Measurements from ENCODE around the gene SBF2. TPM values are rescaled to one million over a fixed set of nuclear protein-coding genes. Genes with fewer than 3 reads are reported as not detected.
A peak's percentile ranks its signal among the peaks of the same experiment; 100 is the strongest.
"Not testable (repeated sequence)": the region's sequence is repeated elsewhere in the genome, so short reads cannot be mapped to it uniquely, and the experiment has no call there.

The SBF2 gene
- polyA plus RNA-seq, 4 donors, result 10.0 to 50.5 (median 15.1) TPM

DNA sequence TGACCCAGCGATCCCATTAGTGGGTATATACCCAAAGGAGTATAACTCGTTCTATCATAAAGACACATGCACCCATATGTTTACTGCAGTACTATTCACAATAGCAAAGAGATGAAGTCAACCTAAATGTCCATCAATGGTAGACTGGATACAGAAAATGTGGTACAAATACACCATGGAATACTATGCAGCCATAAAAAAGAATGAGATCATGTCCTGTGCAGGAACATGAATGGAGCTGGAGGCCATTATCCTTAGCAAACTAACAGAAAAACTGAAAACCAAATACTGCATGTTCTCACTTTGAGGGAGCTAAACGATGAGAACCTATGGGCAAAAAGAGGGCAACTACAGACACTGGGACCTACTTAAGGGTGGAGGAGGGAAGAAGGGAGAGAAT is 146.8 kb downstream of the SBF2 start:
- Histone ChIP-seq H3K4me1 (ENCODE audit: control insufficient read depth in 3 of 3, insufficient read depth in 2 of 3, low read depth in 1 of 3, low read length in 2 of 3) (no peaks in the 10 kb centered on the region), H3K27me3 (ENCODE audit: control insufficient read depth in 3 of 3, insufficient read depth in 3 of 3, low read length in 3 of 3) (no peaks in the 10 kb centered on the region), H3K36me3 (ENCODE audit: control insufficient read depth in 3 of 3, insufficient read depth in 2 of 3, low read depth in 1 of 3, low read length in 3 of 3) (no peaks in the 10 kb centered on the region), H3K4me3 (ENCODE audit: low read depth in 1 of 3, low read length in 3 of 3) (no peak overlapping the region), H3K9me3 (ENCODE audit: control insufficient read depth in 2 of 2, insufficient read depth in 1 of 2, low read depth in 1 of 2, low read length in 1 of 2) (peaks cover 0 to 3% of the 10 kb centered on the region in 2 donors), H3K27ac (ENCODE audit: low read depth in 1 of 3, low read length in 2 of 3) (no peak overlapping the region)
- DNase-seq (no peak), FAIRE-seq (no peak)
- WGBS, 3 donors, result 94 to 98% (median 95%) methylated on average over 3 of the region's 3 CpGs

GRCh38 chr11:10144954-10145353 is 149.1 kb downstream of the SBF2 start:
- Histone ChIP-seq H3K27me3 (ENCODE audit: control insufficient read depth in 3 of 3, insufficient read depth in 3 of 3, low read length in 3 of 3) (no peaks in the 10 kb centered on the region), H3K4me1 (ENCODE audit: control insufficient read depth in 3 of 3, insufficient read depth in 2 of 3, low read depth in 1 of 3, low read length in 2 of 3) (no peaks in the 10 kb centered on the region), H3K9me3 (ENCODE audit: control insufficient read depth in 2 of 2, insufficient read depth in 1 of 2, low read depth in 1 of 2, low read length in 1 of 2) (peaks cover 0 to 3% of the 10 kb centered on the region in 2 donors), H3K27ac (ENCODE audit: low read depth in 1 of 3, low read length in 2 of 3) (no peak overlapping the region), H3K4me3 (ENCODE audit: low read depth in 1 of 3, low read length in 3 of 3) (no peak overlapping the region), H3K36me3 (ENCODE audit: control insufficient read depth in 3 of 3, insufficient read depth in 2 of 3, low read depth in 1 of 3, low read length in 3 of 3) (no peaks in the 10 kb centered on the region)
- DNase-seq (no peak), FAIRE-seq (no peak)
- WGBS, 3 donors, result 88% methylated on average over 4 of the region's 4 CpGs

- peaks cover 0 to 13% of the 10 kb centered on the region in 2 donors for H3K9me3 ChIP-seq (ENCODE audit: control insufficient read depth in 2 of 2, insufficient read depth in 1 of 2, low read depth in 1 of 2, low read length in 1 of 2)
- peaks cover 0 to 6% (median 0%) of the 10 kb centered on the region in 3 donors for H3K4me1 ChIP-seq (ENCODE audit: control insufficient read depth in 3 of 3, insufficient read depth in 2 of 3, low read depth in 1 of 3, low read length in 2 of 3)
- FAIRE-seq, result no peak
- no peak overlapping the region for H3K27ac ChIP-seq (ENCODE audit: low read depth in 1 of 3, low read length in 2 of 3)
- peaks cover 0 to 3% (median 0%) of the 10 kb centered on the region in 3 donors for H3K36me3 ChIP-seq (ENCODE audit: control insufficient read depth in 3 of 3, insufficient read depth in 2 of 3, low read depth in 1 of 3, low read length in 3 of 3)
- WGBS, 3 donors, result 75 to 91% (median 90%) methylated on average over 2 of the region's 2 CpGs
- no peaks in the 10 kb centered on the region for H3K27me3 ChIP-seq (ENCODE audit: control insufficient read depth in 3 of 3, insufficient read depth in 3 of 3, low read length in 3 of 3)
- no peak overlapping the region for H3K4me3 ChIP-seq (ENCODE audit: low read depth in 1 of 3, low read length in 3 of 3)
- no peak for DNase-seq
These were observed 154.4 kb downstream of the SBF2 start for GRCh38 chr11:10139656-10140055.

- no peak overlapping the region for H3K27ac ChIP-seq (ENCODE audit: low read depth in 1 of 3, low read length in 2 of 3)
- H3K27me3 ChIP-seq (ENCODE audit: control insufficient read depth in 3 of 3, insufficient read depth in 3 of 3, low read length in 3 of 3), result no peaks in the 10 kb centered on the region
- peaks cover 0 to 3% (median 0%) of the 10 kb centered on the region in 3 donors for H3K36me3 ChIP-seq (ENCODE audit: control insufficient read depth in 3 of 3, insufficient read depth in 2 of 3, low read depth in 1 of 3, low read length in 3 of 3)
- no peak overlapping the region for H3K4me3 ChIP-seq (ENCODE audit: low read depth in 1 of 3, low read length in 3 of 3)
- no peak for FAIRE-seq
- WGBS, 3 donors, result 91 to 95% (median 94%) methylated on average over 3 of the region's 3 CpGs
- H3K4me1 ChIP-seq (ENCODE audit: control insufficient read depth in 3 of 3, insufficient read depth in 2 of 3, low read depth in 1 of 3, low read length in 2 of 3), result peaks cover 0 to 9% (median 0%) of the 10 kb centered on the region in 3 donors
- DNase-seq, result no peak
- H3K9me3 ChIP-seq (ENCODE audit: control insufficient read depth in 2 of 2, insufficient read depth in 1 of 2, low read depth in 1 of 2, low read length in 1 of 2), result peaks cover 0 to 15% of the 10 kb centered on the region in 2 donors
These were observed 154.9 kb downstream of the SBF2 start for GRCh38 chr11:10139143-10139542.

DNA sequence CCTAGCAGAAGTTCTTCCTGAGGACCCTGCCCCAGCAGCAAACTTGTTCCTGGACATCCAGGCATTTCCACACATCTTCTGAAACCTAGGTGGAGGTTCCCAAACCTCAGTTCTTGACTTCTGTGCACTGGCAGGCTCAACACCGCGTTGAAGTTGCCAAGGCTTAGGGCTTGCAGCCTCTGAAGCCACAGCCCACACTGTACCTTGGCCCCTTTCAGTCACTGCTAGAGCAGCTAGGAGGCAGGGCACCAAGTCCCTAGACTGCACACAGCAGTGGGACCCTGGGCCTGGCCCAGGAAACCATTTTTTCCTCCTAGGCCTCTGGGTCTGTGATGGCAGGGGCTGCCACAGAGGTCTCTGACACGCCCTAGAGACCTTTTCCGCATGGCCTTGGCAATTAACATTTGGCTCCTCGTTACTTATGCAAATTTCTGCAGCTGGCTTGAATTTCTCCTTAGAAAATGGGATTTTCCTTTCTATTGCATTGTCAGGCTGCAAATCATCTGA is 159.0 kb downstream of the SBF2 start:
- no peak overlapping the region for H3K4me3 ChIP-seq (ENCODE audit: low read depth in 1 of 3, low read length in 3 of 3)
- H3K27me3 ChIP-seq (ENCODE audit: control insufficient read depth in 3 of 3, insufficient read depth in 3 of 3, low read length in 3 of 3), result no peaks in the 10 kb centered on the region
- H3K36me3 ChIP-seq (ENCODE audit: control insufficient read depth in 3 of 3, insufficient read depth in 2 of 3, low read depth in 1 of 3, low read length in 3 of 3), result peaks cover 0 to 3% (median 0%) of the 10 kb centered on the region in 3 donors
- peaks cover 0 to 15% of the 10 kb centered on the region in 2 donors for H3K9me3 ChIP-seq (ENCODE audit: control insufficient read depth in 2 of 2, insufficient read depth in 1 of 2, low read depth in 1 of 2, low read length in 1 of 2)
- WGBS, 3 donors, result 94 to 97% (median 95%) methylated on average over 5 of the region's 5 CpGs
- peaks cover 0 to 9% (median 0%) of the 10 kb centered on the region in 3 donors for H3K4me1 ChIP-seq (ENCODE audit: control insufficient read depth in 3 of 3, insufficient read depth in 2 of 3, low read depth in 1 of 3, low read length in 2 of 3)
- DNase-seq (no peak), FAIRE-seq (no peak)
- H3K27ac ChIP-seq (ENCODE audit: low read depth in 1 of 3, low read length in 2 of 3), result peak overlapping the region in 1 of 3 donors; percentile 60

- 27 to 78% (median 31%) methylated on average over 1 of the region's 1 CpG for WGBS, 3 donors
- H3K27ac ChIP-seq (ENCODE audit: low read depth in 1 of 3, low read length in 2 of 3), result peak overlapping the region in 1 of 3 donors; percentile 60
- not testable (repeated sequence) for H3K27me3 ChIP-seq (ENCODE audit: control insufficient read depth in 3 of 3, insufficient read depth in 3 of 3, low read length in 3 of 3); H3K36me3 ChIP-seq (ENCODE audit: control insufficient read depth in 3 of 3, insufficient read depth in 2 of 3, low read depth in 1 of 3, low read length in 3 of 3); H3K4me1 ChIP-seq (ENCODE audit: control insufficient read depth in 3 of 3, insufficient read depth in 2 of 3, low read depth in 1 of 3, low read length in 2 of 3); H3K4me3 ChIP-seq (ENCODE audit: low read depth in 1 of 3, low read length in 3 of 3); FAIRE-seq
- H3K9me3 ChIP-seq (ENCODE audit: control insufficient read depth in 2 of 2, insufficient read depth in 1 of 2, low read depth in 1 of 2, low read length in 1 of 2), result peaks cover 0 to 15% of the 10 kb centered on the region in 2 donors
- peak; percentile 47 to 66 for DNase-seq
These were observed 159.8 kb downstream of the SBF2 start for GRCh38 chr11:10134226-10134625.

GRCh38 chr11:10133251-10133650 is 160.8 kb downstream of the SBF2 start:
- peaks cover 0 to 15% of the 10 kb centered on the region in 2 donors for H3K9me3 ChIP-seq (ENCODE audit: control insufficient read depth in 2 of 2, insufficient read depth in 1 of 2, low read depth in 1 of 2, low read length in 1 of 2)
- not testable (repeated sequence) for H3K27me3 ChIP-seq (ENCODE audit: control insufficient read depth in 3 of 3, insufficient read depth in 3 of 3, low read length in 3 of 3); FAIRE-seq; H3K4me1 ChIP-seq (ENCODE audit: control insufficient read depth in 3 of 3, insufficient read depth in 2 of 3, low read depth in 1 of 3, low read length in 2 of 3); H3K36me3 ChIP-seq (ENCODE audit: control insufficient read depth in 3 of 3, insufficient read depth in 2 of 3, low read depth in 1 of 3, low read length in 3 of 3); DNase-seq; H3K27ac ChIP-seq (ENCODE audit: low read depth in 1 of 3, low read length in 2 of 3); H3K4me3 ChIP-seq (ENCODE audit: low read depth in 1 of 3, low read length in 3 of 3)
- 92 to 95% (median 95%) methylated on average over 10 to 23 of the region's 23 CpGs for WGBS, 3 donors

DNA sequence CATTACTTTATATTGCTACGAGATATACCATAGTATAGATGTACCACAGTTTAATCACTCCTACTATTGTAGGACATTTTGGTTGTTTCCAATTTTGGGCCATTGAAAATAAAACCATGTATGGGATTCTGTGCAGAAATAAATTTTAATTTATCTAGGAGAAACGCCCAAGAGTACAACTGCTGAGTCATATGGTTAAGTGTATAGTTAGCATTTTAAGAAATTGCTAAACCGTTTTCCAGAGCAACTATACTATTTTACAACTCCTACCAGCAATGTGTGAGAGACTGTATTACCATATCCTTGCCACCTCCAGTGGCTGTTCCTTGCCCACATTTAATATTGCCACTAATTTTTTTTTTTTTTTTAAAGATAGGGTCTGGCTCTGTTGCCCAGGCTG is 163.1 kb downstream of the SBF2 start:
- FAIRE-seq, result no peak
- DNase-seq, result no peak
- Histone ChIP-seq H3K4me3 (ENCODE audit: low read depth in 1 of 3, low read length in 3 of 3) (no peak overlapping the region), H3K4me1 (ENCODE audit: control insufficient read depth in 3 of 3, insufficient read depth in 2 of 3, low read depth in 1 of 3, low read length in 2 of 3) (peaks cover 0 to 9% (median 0%) of the 10 kb centered on the region in 3 donors), H3K36me3 (ENCODE audit: control insufficient read depth in 3 of 3, insufficient read depth in 2 of 3, low read depth in 1 of 3, low read length in 3 of 3) (peaks cover 0 to 3% (median 0%) of the 10 kb centered on the region in 3 donors), H3K27ac (ENCODE audit: low read depth in 1 of 3, low read length in 2 of 3) (no peak overlapping the region), H3K9me3 (ENCODE audit: control insufficient read depth in 2 of 2, insufficient read depth in 1 of 2, low read depth in 1 of 2, low read length in 1 of 2) (peaks cover 0 to 11% of the 10 kb centered on the region in 2 donors), H3K27me3 (ENCODE audit: control insufficient read depth in 3 of 3, insufficient read depth in 3 of 3, low read length in 3 of 3) (no peaks in the 10 kb centered on the region)
- WGBS, 3 donors, result 81 to 86% (median 84%) methylated on average over 3 of the region's 3 CpGs

DNA sequence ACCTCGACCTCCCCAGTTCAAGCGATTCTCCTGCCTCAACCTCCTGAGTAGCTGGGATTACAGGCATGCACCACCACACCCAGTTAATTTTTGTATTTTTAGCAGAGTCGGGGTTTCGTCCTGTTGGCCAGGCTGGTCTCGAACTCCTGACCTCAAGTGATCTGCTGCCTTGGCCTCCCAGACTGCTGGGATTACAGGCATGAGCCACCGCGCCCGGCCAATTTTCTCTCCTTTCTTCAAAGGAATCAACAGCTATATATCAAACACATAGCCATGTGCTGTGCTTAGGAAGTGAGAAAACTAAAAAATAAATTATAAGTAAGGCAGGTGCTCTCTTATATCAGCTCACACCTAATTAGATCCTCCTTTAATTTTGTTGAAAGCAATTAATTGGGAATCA is 164.8 kb downstream of the SBF2 start:
- DNase-seq; H3K9me3 ChIP-seq (ENCODE audit: control insufficient read depth in 2 of 2, insufficient read depth in 1 of 2, low read depth in 1 of 2, low read length in 1 of 2); H3K4me1 ChIP-seq (ENCODE audit: control insufficient read depth in 3 of 3, insufficient read depth in 2 of 3, low read depth in 1 of 3, low read length in 2 of 3); FAIRE-seq; H3K4me3 ChIP-seq (ENCODE audit: low read depth in 1 of 3, low read length in 3 of 3); H3K27me3 ChIP-seq (ENCODE audit: control insufficient read depth in 3 of 3, insufficient read depth in 3 of 3, low read length in 3 of 3); H3K36me3 ChIP-seq (ENCODE audit: control insufficient read depth in 3 of 3, insufficient read depth in 2 of 3, low read depth in 1 of 3, low read length in 3 of 3); H3K27ac ChIP-seq (ENCODE audit: low read depth in 1 of 3, low read length in 2 of 3): not testable (repeated sequence)
- 94 to 96% (median 96%) methylated on average over 8 of the region's 8 CpGs for WGBS, 3 donors

All from small intestine (tissue), 7 donors.